GM18505 (cell line): ENCODE data around the gene KRT27.
"Not testable (repeated sequence)": the region's sequence is repeated elsewhere in the genome, so short reads cannot be mapped to it uniquely, and the experiment has no call there.

Source experiments
- ATAC-seq: cut with Tn5 transposase; IDR thresholded peaks from one replicate; pipeline ENCODE4 v1.9.1; 2021; ENCODE audit not compliant: unreplicated experiment
- POLR2A ChIP-seq: IDR thresholded peaks from 4 replicates; pipeline ENCODE4 v1.6.1; 2011; ENCODE audit warnings: borderline replicate concordance; ENCODE audit not compliant: insufficient read depth, insufficient read length; ENCODE audit errors: extremely low read depth

KRT27 gene

GRCh38 chr17:40818343-40818732 is 36.0 kb upstream of the KRT27 start:
- no peak for ATAC-seq
- TF ChIP-seq POLR2A, result no peak

- TF ChIP-seq POLR2A, result peak; percentile 28
- ATAC-seq, result no peak
These were observed 34.8 kb upstream of the KRT27 start for GRCh38 chr17:40817103-40817682.

GRCh38 chr17:40816569-40816968 is 34.2 kb upstream of the KRT27 start:
- ATAC-seq, result no peak
- TF ChIP-seq POLR2A, result no peak

- no peak for ATAC-seq
These were observed 33.0 kb upstream of the KRT27 start for GRCh38 chr17:40815381-40815780.

GRCh38 chr17:40814657-40815056 is 32.3 kb upstream of the KRT27 start:
- not testable (repeated sequence) for ATAC-seq

More at GRCh38 chr17:40815381-40815780, 33.0 kb upstream of the KRT27 start:
- TF ChIP-seq POLR2A, result no peak

- no peak for TF ChIP-seq POLR2A
- no peak for ATAC-seq
These were observed 31.5 kb upstream of the KRT27 start for GRCh38 chr17:40813804-40814203.

- no peak for TF ChIP-seq POLR2A
- no peak for ATAC-seq
These were observed 30.3 kb upstream of the KRT27 start for GRCh38 chr17:40812639-40813038.

- TF ChIP-seq POLR2A, result no peak
- no peak for ATAC-seq
These were observed 28.1 kb upstream of the KRT27 start for GRCh38 chr17:40810494-40810893.

GRCh38 chr17:40809721-40810421 is 27.5 kb upstream of the KRT27 start:
- TF ChIP-seq POLR2A, result no peak
- ATAC-seq, result no peak

- ATAC-seq, result no peak
- TF ChIP-seq POLR2A, result no peak
These were observed 23.8 kb upstream of the KRT27 start for GRCh38 chr17:40806131-40806530.

GRCh38 chr17:40803617-40804082 is 21.3 kb upstream of the KRT27 start:
- ATAC-seq, result no peak
- TF ChIP-seq POLR2A, result no peak

GRCh38 chr17:40801157-40801556 is 18.8 kb upstream of the KRT27 start:
- TF ChIP-seq POLR2A, result no peak
- ATAC-seq, result no peak

- TF ChIP-seq POLR2A, result no peak
- no peak for ATAC-seq
These were observed 18.0 kb upstream of the KRT27 start for GRCh38 chr17:40800381-40800780.

- no peak for TF ChIP-seq POLR2A
- ATAC-seq, result no peak
These were observed 17.5 kb upstream of the KRT27 start, which contains the start of gene KRT28 for GRCh38 chr17:40799859-40800258. TSS of gene KRT28 (minus strand) at chr17:40799959. CDS start at chr17:40799893, 66 bp downstream.

- no peak for TF ChIP-seq POLR2A
- ATAC-seq, result no peak
These were observed 14.5 kb upstream of the KRT27 start for GRCh38 chr17:40796846-40797245.

GRCh38 chr17:40795019-40795667 is 12.8 kb upstream of the KRT27 start:
- TF ChIP-seq POLR2A, result no peak
- no peak for ATAC-seq
